HG03521 (cell line): ENCODE measurements around the gene PTPA.
"Not testable (repeated sequence)": the region's sequence is repeated elsewhere in the genome, so short reads cannot be mapped to it uniquely, and the experiment has no call there.

Experiments
- ATAC-seq: cut with Tn5 transposase; IDR thresholded peaks from one replicate; pipeline ENCODE4 v1.9.1; 2021; ENCODE audit warnings: mild to moderate bottlenecking, moderate library complexity; ENCODE audit not compliant: unreplicated experiment

PTPA gene

GRCh38 chr9:129174724-129175514 lies 63.7 kb downstream of the PTPA start:
- no peak for ATAC-seq

GRCh38 chr9:129175515-129175824 lies 64.3 kb downstream of the PTPA start:
- ATAC-seq: no peak

GRCh38 chr9:129175825-129176633 lies 64.8 kb downstream of the PTPA start:
- ATAC-seq: no peak

DNA sequence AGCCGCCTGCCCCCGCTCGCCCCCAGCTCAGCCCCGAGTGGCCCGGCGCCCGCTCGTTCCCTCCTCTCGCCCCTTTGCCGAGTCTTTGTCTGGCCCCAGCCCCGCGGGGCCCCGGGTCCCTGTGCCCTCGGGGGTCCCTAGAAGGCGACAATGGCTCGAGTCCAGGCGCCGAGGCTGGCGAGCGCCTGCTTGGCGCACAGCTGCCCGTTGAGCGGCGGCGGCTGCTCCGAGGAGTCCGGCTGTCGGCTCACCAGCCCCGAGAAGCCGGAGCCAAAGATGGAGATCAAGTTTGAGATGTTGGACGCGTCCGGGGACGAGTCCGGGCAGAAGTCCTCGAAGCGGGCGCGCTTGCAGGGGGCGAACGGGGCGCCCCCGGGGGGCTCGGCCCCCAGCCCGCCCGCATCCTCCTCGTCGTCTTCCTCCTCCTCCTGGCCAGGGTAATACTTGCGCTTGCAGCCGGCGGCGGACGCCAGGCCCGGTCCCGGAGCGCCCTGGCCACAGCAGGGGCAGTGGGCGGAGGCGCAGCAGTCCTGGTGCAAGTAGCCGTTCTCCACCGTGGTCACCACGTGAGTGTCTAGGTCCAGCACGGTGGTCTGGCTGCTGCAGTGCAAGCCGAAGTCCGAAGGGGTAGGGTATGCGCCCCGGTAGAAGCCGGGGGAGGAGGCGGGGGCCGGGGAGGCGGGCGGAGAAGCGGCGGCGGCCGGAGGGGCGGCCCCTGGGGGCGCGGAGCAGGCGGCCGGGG lies 65.7 kb downstream of the PTPA start:
- ATAC-seq: no peak

DNA sequence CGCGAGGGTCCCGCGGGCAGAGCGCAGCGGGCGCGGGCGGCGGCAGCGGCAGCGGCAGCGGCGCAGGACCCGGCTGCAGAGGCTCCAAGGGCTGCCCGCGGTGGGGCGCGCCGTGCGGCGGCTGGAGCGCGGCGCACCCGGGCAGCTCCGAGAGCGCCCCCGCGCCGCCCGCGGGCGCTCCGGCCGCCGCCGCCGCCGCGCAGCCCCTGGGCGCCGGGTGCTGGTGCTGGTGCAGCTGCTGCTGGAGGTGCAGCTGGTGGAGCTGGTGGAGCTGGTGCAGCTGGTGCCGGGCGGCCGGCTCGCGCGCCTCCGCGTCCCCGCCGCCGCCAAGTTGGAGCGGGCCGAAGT lies 66.2 kb downstream of the PTPA start:
- peak; percentile 25 for ATAC-seq

DNA sequence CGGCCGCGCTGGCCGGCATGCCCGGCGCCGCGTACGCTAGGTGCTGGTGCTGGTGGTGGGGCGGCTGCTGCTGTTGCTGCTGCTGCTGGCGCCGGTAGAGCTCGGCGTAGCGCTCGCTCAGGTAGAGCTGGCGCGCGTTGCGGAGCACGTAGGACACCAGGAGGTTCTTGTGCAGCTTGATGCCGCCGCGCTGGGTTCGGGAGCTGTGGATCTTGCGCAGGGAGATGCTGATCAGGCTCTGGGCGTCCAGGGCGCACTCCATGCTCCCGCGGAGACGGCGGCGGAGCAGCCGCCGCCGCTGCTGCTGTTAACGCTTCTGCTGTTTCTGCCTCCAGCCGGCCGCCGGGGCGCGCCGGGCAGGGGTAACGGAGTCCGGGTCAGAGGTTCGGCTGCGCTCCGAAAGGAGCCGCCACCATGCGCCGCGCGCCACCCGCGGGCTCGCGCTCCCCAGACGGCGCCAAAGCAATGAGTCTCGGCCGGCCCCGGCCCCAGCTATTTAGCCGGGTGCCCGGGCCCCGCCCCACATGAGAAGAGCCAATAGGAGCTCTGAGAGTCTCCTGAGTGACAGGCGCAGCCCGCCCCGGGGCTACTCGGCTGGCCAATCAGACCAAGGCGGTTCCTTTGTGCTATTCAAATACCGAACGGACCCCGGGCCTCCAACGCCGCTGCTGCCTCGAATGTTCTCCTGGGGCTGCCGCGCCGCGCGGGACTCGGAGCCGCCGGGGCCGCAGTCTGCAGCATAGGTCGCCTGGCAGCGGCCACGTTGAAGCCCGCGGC lies 66.8 kb downstream of the PTPA start, which contains the start of gene IER5L:
Gene IER5L, minus strand, starts transcription at position 471 of the 777 bp plus-strand sequence. Its CDS starts 209 bp downstream, at position 262.
- peak; percentile 72 for ATAC-seq

DNA sequence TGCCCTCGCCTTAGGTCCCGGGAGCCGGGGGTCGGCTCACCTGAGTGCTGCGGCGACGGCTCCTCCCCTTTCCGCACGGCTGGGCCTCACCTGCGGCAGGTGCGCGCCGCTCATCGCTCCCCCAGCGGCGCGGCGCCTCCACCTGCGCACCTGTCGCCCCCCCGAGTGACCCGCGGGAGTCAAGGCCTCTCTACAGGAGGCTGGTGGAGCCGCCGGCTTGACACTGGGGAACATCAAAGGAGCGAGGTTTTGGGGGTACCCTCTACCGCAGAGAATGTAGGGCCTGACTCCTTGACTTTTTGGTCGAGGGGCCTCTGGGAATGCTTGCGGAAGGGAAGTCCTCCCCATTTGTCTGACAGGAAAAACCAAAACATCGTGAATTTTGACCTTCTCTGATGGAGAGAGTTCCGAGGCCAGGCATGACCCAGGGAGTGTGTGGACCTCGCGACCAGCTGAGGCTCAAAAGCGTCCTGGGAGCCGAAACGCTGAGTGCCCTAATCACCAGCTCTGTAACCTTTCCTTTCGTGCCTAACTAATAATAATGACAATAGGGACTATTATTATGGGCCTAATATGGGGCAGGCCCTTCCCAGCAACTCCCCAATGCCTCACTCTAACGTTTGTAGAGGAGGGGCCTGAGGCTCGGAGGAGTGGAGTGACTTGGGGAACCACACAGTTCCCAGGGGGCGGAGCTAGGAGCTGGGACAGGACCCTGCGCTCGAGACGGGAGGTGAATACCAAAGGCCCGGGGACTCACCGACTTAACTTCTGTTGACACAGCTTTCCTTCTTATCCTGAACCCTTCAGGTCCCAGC lies 67.6 kb downstream of the PTPA start:
- no peak for ATAC-seq

GRCh38 chr9:129181246-129181645 lies 70.0 kb downstream of the PTPA start:
- no peak for ATAC-seq

DNA sequence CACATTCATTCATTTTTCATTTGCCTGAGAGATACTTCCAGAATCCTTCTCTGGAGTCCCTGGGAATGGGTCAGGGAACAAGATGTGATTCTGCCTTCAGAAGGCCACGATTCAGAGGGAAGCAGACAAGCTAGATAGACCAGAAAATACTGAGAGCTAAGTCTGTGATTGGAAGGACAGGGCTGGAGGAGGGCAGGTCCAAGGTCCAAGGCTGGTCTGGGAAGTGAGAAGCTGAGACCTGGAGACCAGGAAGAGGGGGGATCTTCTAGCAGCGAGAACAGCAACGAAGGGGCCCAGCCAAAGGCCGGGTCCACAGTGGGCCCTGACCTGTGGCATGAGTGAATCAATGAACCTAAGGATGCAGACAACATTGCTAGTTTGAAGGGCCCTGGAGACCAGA lies 70.9 kb downstream of the PTPA start:
- ATAC-seq: no peak

DNA sequence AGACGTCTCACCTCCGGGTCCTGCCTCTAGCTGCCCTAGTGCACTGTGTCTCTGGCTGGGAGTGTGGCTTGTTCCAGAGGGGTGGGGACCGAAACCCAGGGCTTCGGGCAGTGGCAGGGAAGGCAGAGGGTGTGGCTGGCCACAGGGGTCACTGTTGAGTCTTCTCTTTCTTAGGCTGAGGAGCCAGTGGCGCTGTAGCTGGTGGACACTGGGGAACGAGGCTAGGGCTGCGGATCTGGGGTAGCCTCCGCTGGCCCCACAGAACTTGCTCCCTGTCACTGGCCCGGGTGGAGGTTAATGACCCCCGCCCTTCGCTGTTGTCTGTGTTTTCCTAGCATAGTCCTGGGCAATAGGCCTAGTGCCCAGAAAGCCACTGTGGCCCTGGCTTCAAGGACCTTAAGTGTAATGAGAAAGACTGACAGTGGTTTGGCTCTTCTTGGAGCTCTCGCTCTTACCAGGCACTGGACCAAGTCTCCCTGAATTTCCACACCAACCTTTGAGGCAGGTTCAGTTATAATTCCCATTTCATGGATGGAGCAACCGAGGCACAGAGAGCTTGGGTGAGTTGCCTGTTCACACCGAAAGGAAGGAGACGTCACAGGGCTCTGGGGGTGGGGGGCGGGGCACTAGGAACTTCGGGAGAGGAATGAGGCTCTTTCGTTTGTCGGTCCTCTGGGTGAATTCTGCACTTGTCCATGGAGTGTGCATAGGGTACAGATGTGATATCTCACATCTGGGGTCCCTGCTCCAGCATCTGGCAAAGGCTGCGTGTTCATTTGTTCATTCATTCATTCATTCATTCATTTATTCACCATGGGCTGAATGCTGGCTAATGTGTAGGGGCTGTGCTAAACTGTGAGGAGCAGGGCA lies 71.6 kb downstream of the PTPA start:
- ATAC-seq: no peak

- ATAC-seq: no peak
Measured at GRCh38 chr9:129183495-129184218, 72.4 kb downstream of the PTPA start.

- ATAC-seq: no peak
Measured at GRCh38 chr9:129184219-129184524, 73.0 kb downstream of the PTPA start.

- no peak for ATAC-seq
Measured at GRCh38 chr9:129184596-129185122, 73.4 kb downstream of the PTPA start.

- no peak for ATAC-seq
Measured at GRCh38 chr9:129185402-129185801, 74.2 kb downstream of the PTPA start.

GRCh38 chr9:129185991-129186390 lies 74.8 kb downstream of the PTPA start:
- ATAC-seq: no peak

GRCh38 chr9:129187042-129187441 lies 75.8 kb downstream of the PTPA start:
- ATAC-seq: no peak

GRCh38 chr9:129189971-129190370 lies 78.8 kb downstream of the PTPA start:
- not testable (repeated sequence) for ATAC-seq

DNA sequence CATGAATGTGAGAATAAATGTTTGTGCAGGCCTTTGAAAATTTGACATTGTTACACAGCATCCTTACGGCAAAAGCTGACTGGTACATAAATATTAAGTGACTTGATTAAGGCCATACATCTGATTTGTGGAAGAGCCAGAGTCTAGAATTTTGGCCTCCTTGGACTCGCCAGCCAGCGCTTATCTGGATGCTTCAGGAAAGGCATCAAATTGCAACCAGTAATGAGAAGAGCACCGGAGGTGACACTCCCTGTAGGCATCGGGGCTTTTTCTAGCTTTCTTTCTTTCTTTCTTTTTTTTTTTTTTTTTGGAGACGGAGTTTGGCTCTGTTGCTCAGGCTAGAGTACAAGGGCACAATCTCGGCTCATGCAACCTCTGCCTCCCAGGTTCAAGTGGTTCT lies 80.0 kb downstream of the PTPA start:
- no peak for ATAC-seq
